Transverse colon (tissue), 3 donors: ENCODE results near the gene CDC14A.

ENCODE experiments used
- CTCF ChIP-seq, 5 experiments: fragments of 200-600 bp in 3 of 5; fragments of 450-650 bp in 2 of 5; sonication (generic) in 3 of 5; IDR thresholded peaks; 1 replicate in 2 of 5; 2 replicates in 3 of 5; pipeline ENCODE4 v1.5.1; 2016 to 2017; ENCODE audit warnings: antibody characterized with exemption in 5 of 5, inconsistent platforms in 3 of 5, mild to moderate bottlenecking in 2 of 5, moderate library complexity in 1 of 5
- EP300 ChIP-seq: sonication (generic); formaldehyde crosslinking; IDR thresholded peaks from one replicate; pipeline ENCODE4 v1.6.1; 2017; ENCODE audit warnings: antibody characterized with exemption, low read depth

GRCh38 chr1:100544791-100545190 is 192.5 kb downstream of the CDC14A start:
- no peak for TF ChIP-seq EP300
- no peak for TF ChIP-seq CTCF (IDR thresholded peaks at IDR 0.05)
